ENCODE results near the gene ITPRID1. TPM values are rescaled to one million over a fixed set of nuclear protein-coding genes. Genes with fewer than 3 reads are reported as not detected.

Gene ITPRID1
- total RNA-seq, 4 donors from 2014 or later, result 0.49 TPM; not detected in 3

DNA sequence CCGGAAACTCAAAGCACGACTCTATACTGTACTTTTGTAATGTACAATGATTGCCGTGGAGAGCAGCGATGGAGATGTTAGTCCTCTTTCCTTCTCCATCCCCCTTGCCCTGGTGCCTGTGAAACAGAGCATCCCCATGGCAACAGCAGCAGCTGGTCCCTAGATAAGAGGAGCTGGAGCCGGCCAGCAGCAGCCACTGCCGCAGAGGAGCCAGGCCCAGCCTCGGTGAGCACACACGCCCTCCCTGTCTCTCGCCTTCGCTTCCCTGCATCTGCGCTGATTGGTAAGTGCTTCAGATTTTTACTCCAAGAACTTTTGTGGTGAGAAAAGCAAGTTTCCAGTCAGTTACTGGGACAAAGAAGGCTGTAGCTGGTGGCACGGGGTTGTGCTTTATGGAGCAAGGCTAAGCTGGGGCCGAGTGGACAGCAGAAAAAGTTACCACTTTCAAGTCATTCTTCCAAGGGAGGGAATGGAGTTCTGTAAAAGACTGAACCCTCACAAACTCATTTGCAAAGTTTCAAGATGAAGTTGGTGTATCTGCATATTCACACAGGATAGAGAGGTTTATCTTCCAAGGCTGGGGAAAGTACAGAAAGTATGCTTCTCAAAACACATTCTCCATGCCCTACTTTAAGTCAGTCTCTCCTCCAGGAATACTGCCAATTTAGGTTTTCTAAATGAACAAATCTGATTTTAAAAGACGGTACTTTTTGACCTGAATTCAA, 173.3 kb downstream of the ITPRID1 start, which contains the start of gene PPP1R17:
TSS of gene PPP1R17 (plus strand) at position 192 of the 725 bp plus-strand sequence. CDS start 5,227 bp downstream, outside the sequence.
- WGBS, 2 donors (ENCODE audit: low coverage in 1 of 2), result 41 to 62% methylated on average over 7 to 9 of the region's 14 CpGs
- Histone ChIP-seq H3K27ac (no peak within 1 kb of the TSS), H3K36me3 (no peaks in the 10 kb centered on the region), H3K4me3 (no peak within 1 kb of the TSS), H3K9me3 (no peaks in the 10 kb centered on the region), H3K27me3 (no peaks in the 10 kb centered on the region), H3K4me1 (no peaks in the 10 kb centered on the region)
- ATAC-seq, result no peak
- TF ChIP-seq POLR2AphosphoS5 (IDR thresholded peaks at IDR 0.05) (no peak), POLR2A (IDR thresholded peaks at IDR 0.05) (no peak), EP300 (IDR thresholded peaks at IDR 0.05) (no peak)
- TF ChIP-seq, protein P1, sequence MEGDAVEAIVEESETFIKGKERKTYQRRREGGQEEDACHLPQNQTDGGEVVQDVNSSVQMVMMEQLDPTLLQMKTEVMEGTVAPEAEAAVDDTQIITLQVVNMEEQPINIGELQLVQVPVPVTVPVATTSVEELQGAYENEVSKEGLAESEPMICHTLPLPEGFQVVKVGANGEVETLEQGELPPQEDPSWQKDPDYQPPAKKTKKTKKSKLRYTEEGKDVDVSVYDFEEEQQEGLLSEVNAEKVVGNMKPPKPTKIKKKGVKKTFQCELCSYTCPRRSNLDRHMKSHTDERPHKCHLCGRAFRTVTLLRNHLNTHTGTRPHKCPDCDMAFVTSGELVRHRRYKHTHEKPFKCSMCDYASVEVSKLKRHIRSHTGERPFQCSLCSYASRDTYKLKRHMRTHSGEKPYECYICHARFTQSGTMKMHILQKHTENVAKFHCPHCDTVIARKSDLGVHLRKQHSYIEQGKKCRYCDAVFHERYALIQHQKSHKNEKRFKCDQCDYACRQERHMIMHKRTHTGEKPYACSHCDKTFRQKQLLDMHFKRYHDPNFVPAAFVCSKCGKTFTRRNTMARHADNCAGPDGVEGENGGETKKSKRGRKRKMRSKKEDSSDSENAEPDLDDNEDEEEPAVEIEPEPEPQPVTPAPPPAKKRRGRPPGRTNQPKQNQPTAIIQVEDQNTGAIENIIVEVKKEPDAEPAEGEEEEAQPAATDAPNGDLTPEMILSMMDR (IDR thresholded peaks at IDR 0.05), result no peak

DNA sequence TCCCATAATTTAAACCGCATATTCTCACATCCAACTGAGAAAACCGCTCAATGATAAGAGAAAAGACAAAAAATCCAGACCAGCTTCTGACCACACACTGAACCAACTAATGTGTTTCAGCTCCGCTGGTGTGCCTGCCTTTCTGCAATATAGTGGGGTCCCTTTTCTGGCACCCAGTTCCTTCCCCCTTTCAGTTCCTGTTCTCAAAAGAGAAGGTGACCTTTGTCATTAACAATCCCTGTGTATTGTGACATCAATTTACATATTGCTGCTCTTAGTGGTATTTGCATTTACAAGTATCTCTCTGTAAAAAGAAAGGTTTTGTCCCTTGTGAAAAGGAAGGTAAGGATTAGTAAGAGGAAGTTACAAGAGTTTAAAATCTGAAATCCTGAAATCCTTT, 174.5 kb downstream of the ITPRID1 start:
- H3K36me3 ChIP-seq, result no peaks in the 10 kb centered on the region
- H3K27me3 ChIP-seq, result no peaks in the 10 kb centered on the region
- no peak overlapping the region for H3K4me3 ChIP-seq
- WGBS, 2 donors (ENCODE audit: low coverage in 1 of 2), result 70 to 89% methylated on average over 3 of the region's 3 CpGs
- no peaks in the 10 kb centered on the region for H3K4me1 ChIP-seq
- H3K9me3 ChIP-seq, result no peaks in the 10 kb centered on the region
- no peak for ATAC-seq
- H3K27ac ChIP-seq, result no peak overlapping the region
- no peak for TF ChIP-seq POLR2A (IDR thresholded peaks at IDR 0.05)
- TF ChIP-seq, protein P1 (IDR thresholded peaks at IDR 0.05), result no peak
- TF ChIP-seq EP300 (IDR thresholded peaks at IDR 0.05), result no peak
- TF ChIP-seq POLR2AphosphoS5 (IDR thresholded peaks at IDR 0.05), result no peak

DNA sequence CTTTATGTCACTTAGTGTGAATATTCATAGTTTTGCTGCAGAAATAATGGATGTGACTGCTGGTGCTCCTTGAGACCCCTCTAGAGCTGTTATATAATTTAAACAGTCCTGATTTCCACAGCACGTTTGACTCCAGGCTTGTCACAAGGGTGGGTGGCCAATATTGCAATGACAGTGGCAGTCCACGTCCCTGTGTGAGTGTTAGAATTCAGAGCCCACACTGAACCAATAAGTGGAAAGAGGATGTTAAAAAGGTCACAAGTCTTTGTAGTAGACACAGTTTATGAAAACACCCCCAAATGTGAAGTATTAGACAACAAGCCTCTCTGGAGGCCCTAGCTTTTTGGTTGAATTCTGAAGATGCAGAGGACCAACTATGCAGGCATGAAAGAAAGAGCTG, 175.1 kb downstream of the ITPRID1 start:
- Histone ChIP-seq H3K27me3 (no peaks in the 10 kb centered on the region), H3K4me1 (no peaks in the 10 kb centered on the region), H3K36me3 (no peaks in the 10 kb centered on the region), H3K27ac (no peak overlapping the region), H3K9me3 (no peaks in the 10 kb centered on the region), H3K4me3 (no peak overlapping the region)
- WGBS, 2 donors (ENCODE audit: low coverage in 1 of 2), result 29 to 45% methylated on average over 1 to 2 of the region's 2 CpGs
- no peak for TF ChIP-seq EP300 (IDR thresholded peaks at IDR 0.05)
- no peak for TF ChIP-seq POLR2A (IDR thresholded peaks at IDR 0.05)
- TF ChIP-seq POLR2AphosphoS5 (IDR thresholded peaks at IDR 0.05), result no peak
- TF ChIP-seq, protein P1 (IDR thresholded peaks at IDR 0.05), result no peak
- no peak for ATAC-seq

DNA sequence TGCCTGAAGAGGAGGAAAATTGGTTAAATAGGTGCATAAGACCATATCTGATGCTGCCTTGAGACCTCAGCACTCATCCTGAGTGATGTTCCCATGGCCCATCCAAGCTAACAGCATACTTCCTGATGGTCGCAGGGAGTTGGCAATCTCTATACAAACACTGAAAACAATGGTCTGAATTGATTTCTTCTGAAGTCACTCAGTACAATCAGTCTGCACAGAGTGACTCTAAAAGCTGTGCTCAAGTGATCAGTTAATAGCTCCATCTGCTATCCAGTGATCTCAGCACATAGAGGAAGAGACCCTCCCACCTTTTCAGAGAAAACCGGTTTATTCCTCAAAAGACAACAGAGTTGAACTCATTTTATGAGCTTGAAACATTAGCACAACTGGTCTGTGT, 177.0 kb downstream of the ITPRID1 start:
- Histone ChIP-seq H3K36me3 (no peaks in the 10 kb centered on the region), H3K4me1 (no peaks in the 10 kb centered on the region), H3K27me3 (no peaks in the 10 kb centered on the region), H3K9me3 (no peaks in the 10 kb centered on the region), H3K27ac (no peak overlapping the region), H3K4me3 (no peak overlapping the region)
- no peak for ATAC-seq
- 40 to 55% methylated on average over 1 to 2 of the region's 2 CpGs for WGBS, 2 donors (ENCODE audit: low coverage in 1 of 2)
- no peak for TF ChIP-seq POLR2A (IDR thresholded peaks at IDR 0.05)

DNA sequence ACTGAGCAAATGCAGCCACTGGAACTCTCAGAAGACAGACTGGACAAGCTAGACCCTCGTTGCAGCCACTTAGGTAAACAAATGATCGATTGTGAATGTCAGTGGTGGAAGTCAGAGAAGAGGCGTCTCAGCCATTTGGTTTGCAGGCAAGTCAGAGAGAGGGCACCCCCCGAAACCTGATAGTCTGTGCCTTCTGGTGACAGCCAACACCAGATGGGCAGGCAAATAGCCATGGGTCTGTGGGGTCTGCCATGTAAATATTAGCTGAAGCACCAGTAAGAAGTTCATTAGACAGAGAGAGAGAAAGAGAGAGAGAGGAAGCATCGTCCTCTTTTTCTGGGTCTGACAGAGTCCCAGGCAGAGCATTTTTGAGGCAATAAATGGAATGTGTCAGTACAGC, 178.6 kb downstream of the ITPRID1 start:
- Histone ChIP-seq H3K36me3 (no peaks in the 10 kb centered on the region), H3K4me3 (no peak overlapping the region), H3K27me3 (no peaks in the 10 kb centered on the region), H3K27ac (no peak overlapping the region), H3K4me1 (no peaks in the 10 kb centered on the region), H3K9me3 (no peaks in the 10 kb centered on the region)
- no peak for ATAC-seq
- TF ChIP-seq EP300 (IDR thresholded peaks at IDR 0.05) (no peak), POLR2A (IDR thresholded peaks at IDR 0.05) (no peak), POLR2AphosphoS5 (IDR thresholded peaks at IDR 0.05) (no peak)
- TF ChIP-seq, protein P1 (IDR thresholded peaks at IDR 0.05), result no peak
- 13 to 26% methylated on average over 4 of the region's 5 CpGs for WGBS, 2 donors (ENCODE audit: low coverage in 1 of 2)

All from gastroesophageal sphincter (tissue), 4 donors.